ENCODE data around the gene LRRC37A3.
"Not testable (repeated sequence)": the region's sequence is repeated elsewhere in the genome, so short reads cannot be mapped to it uniquely, and the experiment has no call there.

LRRC37A3 gene

GRCh38 chr17:64829824-64830630 is 89.3 kb downstream of the LRRC37A3 start:
- DNase-seq = not testable (repeated sequence)

GRCh38 chr17:64829068-64829467 is 90.2 kb downstream of the LRRC37A3 start:
- not testable (repeated sequence) for DNase-seq

GRCh38 chr17:64818904-64819303 is 100.4 kb downstream of the LRRC37A3 start:
- DNase-seq = not testable (repeated sequence)

DNA sequence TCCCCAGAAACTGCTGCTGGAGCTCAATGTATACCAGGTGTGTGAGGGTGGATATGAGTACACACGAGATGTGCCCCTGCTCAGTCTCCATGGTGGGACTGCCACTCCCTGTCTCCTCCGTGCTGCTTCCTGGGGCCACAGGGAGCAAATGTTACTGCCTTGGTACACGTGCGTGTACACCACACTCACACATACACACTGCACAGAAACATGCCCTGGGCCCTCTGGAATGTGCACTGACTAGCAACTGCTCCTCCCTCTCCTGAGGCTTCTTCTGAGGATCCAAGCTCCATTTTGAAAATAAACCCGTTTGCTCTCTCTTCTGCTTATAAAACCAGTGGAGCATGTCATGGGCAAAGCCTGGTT is 103.5 kb downstream of the LRRC37A3 start:
- DNase-seq = not testable (repeated sequence)

- not testable (repeated sequence) for DNase-seq
These were observed 104.1 kb downstream of the LRRC37A3 start for GRCh38 chr17:64814993-64815832.

- DNase-seq = not testable (repeated sequence)
These were observed 110.9 kb downstream of the LRRC37A3 start for GRCh38 chr17:64808178-64808977.
